Smooth muscle cell (in vitro differentiated cells): Measurements from ENCODE around the gene LARGE1. TPM values are rescaled to one million over a fixed set of nuclear protein-coding genes. Genes with fewer than 3 reads are reported as not detected.

Source experiments
- DNase-seq: peaks from one replicate; lab custom pipeline; 2025; ENCODE audit not compliant: unreplicated experiment; lab: John Stamatoyannopoulos, UW
- H2AFZ ChIP-seq: fragments of 200-600 bp; sonication (generic); 2 replicates; pipeline ENCODE4 v1.6.0; 2016; ENCODE audit warnings: antibody characterized with exemption, low read depth, mild to moderate bottlenecking
- H3F3A ChIP-seq: fragments of 200-600 bp; sonication (generic); 2 replicates; pipeline ENCODE4 v1.6.0; 2017; ENCODE audit warnings: antibody characterized with exemption, low read depth
- H3K27ac ChIP-seq: fragments of 200-600 bp; sonication (generic); 2 replicates; pipeline ENCODE4 v1.5.1; 2016; ENCODE audit warnings: low read depth, mild to moderate bottlenecking
- H3K27me3 ChIP-seq: fragments of 200-600 bp; sonication (generic); 2 replicates; pipeline ENCODE4 v1.6.1; 2016; ENCODE audit warnings: low read depth, mild to moderate bottlenecking
- H3K36me3 ChIP-seq: fragments of 200-600 bp; sonication (generic); 2 replicates; pipeline ENCODE4 v1.5.1; 2016; ENCODE audit warnings: low read depth
- H3K4me1 ChIP-seq: fragments of 200-600 bp; sonication (generic); 2 replicates; pipeline ENCODE4 v1.5.1; 2016; ENCODE audit warnings: low read depth
- H3K4me2 ChIP-seq: fragments of 200-600 bp; sonication (generic); 2 replicates; pipeline ENCODE4 v1.6.0; 2016; ENCODE audit warnings: mild to moderate bottlenecking
- H3K4me3 ChIP-seq: fragments of 200-600 bp; sonication (generic); 2 replicates; pipeline ENCODE4 v1.5.1; 2016; ENCODE audit warnings: mild to moderate bottlenecking
- H3K79me2 ChIP-seq: fragments of 200-600 bp; sonication (generic); 2 replicates; pipeline ENCODE4 v1.6.0; 2016; ENCODE audit warnings: low read depth, mild to moderate bottlenecking
- H3K9ac ChIP-seq: fragments of 200-600 bp; sonication (generic); 2 replicates; pipeline ENCODE4 v1.6.0; 2016; ENCODE audit warnings: low read depth
- H3K9me3 ChIP-seq: fragments of 200-600 bp; sonication (generic); replicated peaks from 2 replicates; pipeline ENCODE4 v1.5.1; 2016; ENCODE audit warnings: low read depth
- H4K20me1 ChIP-seq: fragments of 200-600 bp; sonication (generic); 2 replicates; pipeline ENCODE4 v1.6.0; 2016; ENCODE audit warnings: low read depth
- CTCF ChIP-seq: fragments of 200-600 bp; sonication (generic); IDR thresholded peaks from 2 replicates; pipeline ENCODE4 v1.5.1; 2017; ENCODE audit warnings: borderline replicate concordance, mild to moderate bottlenecking, antibody characterized with exemption; ENCODE audit not compliant: insufficient read depth, poor library complexity, severe bottlenecking
- WGBS: methylation state at CpG from one replicate; pipeline ENCODE4 v1.1.7; 2016; ENCODE audit warnings: low lambda C conversion rate; 5-methylcytosine and 5-hydroxymethylcytosine counted together
- polyA plus RNA-seq: library from polyadenylated mRNA; unstranded; fragments of >200 nt; fragmentation: Nextera tagmentation; extraction: Ambion mirVana; gene quantifications from 2 replicates; pipeline ENCODE4 v1.2.1, GENCODE V29; 2016
- total RNA-seq: library from RNA; depleted of rRNA; stranded (reverse); fragments of >200 nt; gene quantifications from 2 replicates; pipeline ENCODE4 v1.2.3, GENCODE V29; 2014

The LARGE1 gene
- total and polyA plus RNA-seq, 2 experiments from 2014 or later = 11.9 to 18.0 TPM

- H3K79me2 ChIP-seq = peaks cover 3% of the 10 kb centered on the region
- H3K36me3 ChIP-seq = no peaks in the 10 kb centered on the region
- no peak overlapping the region for H3K27ac ChIP-seq
- H3K4me3 ChIP-seq = no peak overlapping the region
- no peak for TF ChIP-seq CTCF
- H3K4me1 ChIP-seq = no peaks in the 10 kb centered on the region
- WGBS = 84% methylated on average over 5 of the region's 5 CpGs
- DNase-seq = no peak
- H3K9ac ChIP-seq = no peak overlapping the region
- H3F3A ChIP-seq = no peaks in the 10 kb centered on the region
- no peak overlapping the region for H3K4me2 ChIP-seq
- no peaks in the 10 kb centered on the region for H3K27me3 ChIP-seq
- no peaks in the 10 kb centered on the region for H3K9me3 ChIP-seq
- peaks cover 65% of the 10 kb centered on the region for H4K20me1 ChIP-seq
- H2AFZ ChIP-seq = no peak overlapping the region
Measured at GRCh38 chr22:33886696-33887095, 33.6 kb downstream of the LARGE1 start.

DNA sequence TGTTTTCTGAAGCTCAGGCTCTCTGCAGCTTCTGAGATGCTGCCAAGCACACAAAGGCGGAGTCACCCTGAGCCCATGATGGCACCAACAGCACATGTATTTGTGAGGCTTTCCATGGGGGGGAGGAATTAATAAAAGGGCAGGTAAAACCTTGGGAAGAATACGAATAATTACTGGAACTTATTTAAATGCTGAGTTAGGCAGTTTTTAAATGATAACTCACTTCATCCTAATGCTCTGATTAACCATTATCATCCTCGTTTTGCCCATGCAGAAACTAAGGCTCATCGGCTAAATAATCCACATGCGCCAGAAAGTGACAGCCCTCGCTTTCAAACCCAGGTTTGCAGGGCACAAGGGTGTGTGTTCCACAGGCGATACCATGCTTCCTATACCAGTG, 35.4 kb downstream of the LARGE1 start:
- no peak overlapping the region for H3K27ac ChIP-seq
- DNase-seq = no peak
- 98% methylated on average over 7 of the region's 7 CpGs for WGBS
- H3K4me1 ChIP-seq = no peaks in the 10 kb centered on the region
- H3F3A ChIP-seq = no peaks in the 10 kb centered on the region
- H4K20me1 ChIP-seq = peaks cover 56% of the 10 kb centered on the region
- H3K36me3 ChIP-seq = no peaks in the 10 kb centered on the region
- no peaks in the 10 kb centered on the region for H3K9me3 ChIP-seq
- H3K4me2 ChIP-seq = no peak overlapping the region
- no peak overlapping the region for H3K9ac ChIP-seq
- H2AFZ ChIP-seq = no peak overlapping the region
- TF ChIP-seq CTCF = no peak
- no peaks in the 10 kb centered on the region for H3K27me3 ChIP-seq
- H3K79me2 ChIP-seq = peaks cover 3% of the 10 kb centered on the region
- H3K4me3 ChIP-seq = no peak overlapping the region

DNA sequence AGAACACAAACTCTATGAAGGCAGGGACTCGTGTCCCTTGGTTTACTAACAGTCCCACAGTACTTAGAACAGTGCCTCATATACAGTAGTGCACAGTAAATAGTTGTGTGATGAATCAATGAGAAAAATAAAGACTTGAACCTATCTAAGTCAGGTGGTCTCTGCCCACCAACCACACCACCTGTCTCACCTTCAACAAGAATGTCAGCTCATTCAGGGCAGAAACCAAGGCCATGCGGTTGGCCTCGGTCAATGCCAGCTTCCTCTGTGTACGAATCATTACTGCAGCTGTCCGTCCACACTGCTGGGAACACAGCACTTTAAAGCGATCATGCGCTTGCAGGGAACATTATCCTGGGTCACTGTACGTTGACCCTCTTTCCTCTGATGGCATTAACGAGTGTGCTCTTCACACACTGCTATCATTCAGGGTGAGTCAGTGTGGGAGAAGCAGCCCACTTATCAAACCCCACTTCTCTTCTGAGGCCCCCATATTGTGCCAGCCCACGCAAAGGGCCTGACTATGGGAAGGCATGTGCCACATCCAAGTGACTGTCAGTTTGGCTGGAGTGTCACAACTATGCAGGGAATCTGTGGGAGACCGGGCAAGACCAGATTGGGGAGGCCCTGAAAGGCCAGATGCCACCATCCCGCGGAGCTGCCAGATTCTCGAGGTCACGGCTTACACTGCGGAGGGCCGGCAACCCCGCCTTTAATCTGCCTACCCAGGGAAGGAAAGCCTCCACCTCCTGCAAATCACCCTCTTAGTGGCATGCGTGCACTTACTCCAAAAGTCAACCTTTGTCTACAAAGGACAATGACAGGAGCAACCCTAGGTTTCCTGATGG, 36.1 kb downstream of the LARGE1 start:
- Histone ChIP-seq H3K79me2 (peaks cover 4% of the 10 kb centered on the region), H3K9me3 (no peaks in the 10 kb centered on the region), H3K4me1 (no peaks in the 10 kb centered on the region), H3F3A (no peaks in the 10 kb centered on the region), H3K4me2 (no peak overlapping the region), H3K27ac (no peak overlapping the region), H3K9ac (no peak overlapping the region), H3K4me3 (no peak overlapping the region), H4K20me1 (peaks cover 51% of the 10 kb centered on the region), H3K27me3 (no peaks in the 10 kb centered on the region), H2AFZ (no peak overlapping the region), H3K36me3 (no peaks in the 10 kb centered on the region)
- no peak for DNase-seq
- TF ChIP-seq CTCF = no peak
- 93% methylated on average over 19 of the region's 19 CpGs for WGBS

- Histone ChIP-seq H4K20me1 (peaks cover 47% of the 10 kb centered on the region), H3K27ac (no peak overlapping the region), H3K27me3 (no peaks in the 10 kb centered on the region), H2AFZ (no peak overlapping the region), H3K4me3 (no peak overlapping the region), H3K9ac (no peak overlapping the region), H3K4me2 (no peak overlapping the region), H3K79me2 (peaks cover 3% of the 10 kb centered on the region), H3F3A (no peaks in the 10 kb centered on the region), H3K9me3 (no peaks in the 10 kb centered on the region), H3K36me3 (no peaks in the 10 kb centered on the region), H3K4me1 (no peaks in the 10 kb centered on the region)
- no peak for TF ChIP-seq CTCF
- 49% methylated on average over 6 of the region's 6 CpGs for WGBS
- DNase-seq = no peak
Measured at GRCh38 chr22:33883561-33883960, 36.7 kb downstream of the LARGE1 start.
